Measurements from ENCODE around the gene DZIP1L.
"Not testable (repeated sequence)": the region's sequence is repeated elsewhere in the genome, so short reads cannot be mapped to it uniquely, and the experiment has no call there.

The DZIP1L gene

GRCh38 chr3:138113326-138113725 is 2.1 kb downstream of the DZIP1L start:
- H2AFZ ChIP-seq (ENCODE audit: low read length, unreplicated experiment), result no peak overlapping the region
- peak overlapping the region; percentile 31 for H3K27ac ChIP-seq (ENCODE audit: low read depth, low read length)
- H3K4me3 ChIP-seq (ENCODE audit: low read depth, low read length), result peak overlapping the region; percentile 86
- H3K36me3 ChIP-seq (ENCODE audit: insufficient read depth, low read length), result peaks cover 8% of the 10 kb centered on the region; the same call in 1 of the 2 replicates
- no peaks in the 10 kb centered on the region for H3K27me3 ChIP-seq (ENCODE audit: insufficient read depth, low read length)
- peaks cover 51% of the 10 kb centered on the region for H3K79me2 ChIP-seq (ENCODE audit: control insufficient read depth, insufficient read depth, low read length, unreplicated experiment)
- H3K4me1 ChIP-seq (ENCODE audit: control insufficient read depth, insufficient read depth, low read length, unreplicated experiment), result peaks cover 17% of the 10 kb centered on the region

- H3K79me2 ChIP-seq (ENCODE audit: control insufficient read depth, insufficient read depth, low read length, unreplicated experiment), result peaks cover 53% of the 10 kb centered on the region
- H3K27ac ChIP-seq (ENCODE audit: low read depth, low read length), result no peak overlapping the region
- H3K4me1 ChIP-seq (ENCODE audit: control insufficient read depth, insufficient read depth, low read length, unreplicated experiment), result peaks cover 17% of the 10 kb centered on the region
- no peak overlapping the region for H2AFZ ChIP-seq (ENCODE audit: low read length, unreplicated experiment)
- no peak overlapping the region for H3K4me3 ChIP-seq (ENCODE audit: low read depth, low read length)
- H3K36me3 ChIP-seq (ENCODE audit: insufficient read depth, low read length), result peaks cover 8% of the 10 kb centered on the region; the same call in 1 of the 2 replicates
- H3K27me3 ChIP-seq (ENCODE audit: insufficient read depth, low read length), result no peaks in the 10 kb centered on the region
Measured at GRCh38 chr3:138112362-138112761, 3.0 kb downstream of the DZIP1L start.

DNA sequence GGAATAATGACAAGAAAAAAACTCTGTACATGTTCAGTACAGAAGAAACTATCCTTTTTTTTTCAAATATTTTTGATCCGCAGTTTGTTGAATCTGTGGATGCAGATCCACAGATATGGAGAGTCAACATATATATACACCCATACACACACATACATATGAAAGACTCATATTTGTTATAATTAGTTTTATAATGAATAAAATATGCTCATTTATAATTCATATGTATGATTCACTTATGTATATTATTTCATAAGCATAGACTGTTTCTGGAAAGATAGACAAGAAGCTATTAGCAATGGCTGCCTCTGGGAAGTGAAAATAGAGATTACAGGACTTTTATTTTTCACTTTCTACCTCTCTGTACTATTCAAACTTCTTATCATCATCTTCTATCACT is 9.8 kb downstream of the DZIP1L start:
- no peak overlapping the region for H2AFZ ChIP-seq (ENCODE audit: low read length, unreplicated experiment)
- H3K4me3 ChIP-seq (ENCODE audit: low read depth, low read length), result no peak overlapping the region
- no peak overlapping the region for H3K27ac ChIP-seq (ENCODE audit: low read depth, low read length)
- H3K36me3 ChIP-seq (ENCODE audit: insufficient read depth, low read length), result no peaks in the 10 kb centered on the region; the same call in 1 of the 2 replicates
- no peaks in the 10 kb centered on the region for H3K27me3 ChIP-seq (ENCODE audit: insufficient read depth, low read length)
- no peaks in the 10 kb centered on the region for H3K4me1 ChIP-seq (ENCODE audit: control insufficient read depth, insufficient read depth, low read length, unreplicated experiment)
- peaks cover 22% of the 10 kb centered on the region for H3K79me2 ChIP-seq (ENCODE audit: control insufficient read depth, insufficient read depth, low read length, unreplicated experiment)

- Histone ChIP-seq H2AFZ (ENCODE audit: low read length, unreplicated experiment) (no peak overlapping the region), H3K4me3 (ENCODE audit: low read depth, low read length) (no peak overlapping the region), H3K27ac (ENCODE audit: low read depth, low read length) (no peak overlapping the region), H3K36me3 (ENCODE audit: insufficient read depth, low read length) (no peaks in the 10 kb centered on the region; the same call in 1 of the 2 replicates), H3K79me2 (ENCODE audit: control insufficient read depth, insufficient read depth, low read length, unreplicated experiment) (peaks cover 10% of the 10 kb centered on the region), H3K4me1 (ENCODE audit: control insufficient read depth, insufficient read depth, low read length, unreplicated experiment) (peaks cover 6% of the 10 kb centered on the region), H3K27me3 (ENCODE audit: insufficient read depth, low read length) (no peaks in the 10 kb centered on the region)
Measured at GRCh38 chr3:138103466-138103865, 11.9 kb downstream of the DZIP1L start.

DNA sequence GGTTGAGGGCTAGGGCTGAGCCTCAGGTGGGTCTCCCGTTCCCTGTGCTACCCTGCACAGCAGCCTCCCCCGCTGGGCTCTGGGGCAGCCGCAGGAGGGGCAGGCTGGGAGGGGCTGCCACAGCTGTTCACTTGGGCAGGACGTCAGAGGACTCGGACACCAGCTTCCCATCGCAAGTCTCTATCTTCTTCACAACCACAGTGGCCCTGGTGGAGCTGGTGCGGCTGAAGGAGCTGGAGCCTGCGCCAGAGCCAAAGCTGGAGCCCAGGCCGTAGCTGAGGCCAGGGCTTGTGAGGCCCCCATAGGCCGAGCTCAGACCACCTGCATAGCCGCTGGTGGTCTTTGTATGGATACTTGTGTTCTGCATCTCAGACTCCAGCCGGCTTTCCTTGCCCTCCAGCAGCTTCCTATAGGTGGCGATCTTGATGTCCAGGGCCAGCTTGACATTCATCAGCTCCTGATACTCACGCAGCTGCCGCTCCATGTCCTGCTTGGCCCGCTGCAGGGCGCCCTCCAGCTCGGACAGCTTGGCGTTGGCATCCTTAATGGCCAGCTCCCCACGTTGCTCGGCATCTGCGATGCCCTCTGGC is 14.0 kb downstream of the DZIP1L start:
- not testable (repeated sequence) for H3K27ac ChIP-seq (ENCODE audit: low read depth, low read length); H3K27me3 ChIP-seq (ENCODE audit: insufficient read depth, low read length); H3K36me3 ChIP-seq (ENCODE audit: insufficient read depth, low read length)

DNA sequence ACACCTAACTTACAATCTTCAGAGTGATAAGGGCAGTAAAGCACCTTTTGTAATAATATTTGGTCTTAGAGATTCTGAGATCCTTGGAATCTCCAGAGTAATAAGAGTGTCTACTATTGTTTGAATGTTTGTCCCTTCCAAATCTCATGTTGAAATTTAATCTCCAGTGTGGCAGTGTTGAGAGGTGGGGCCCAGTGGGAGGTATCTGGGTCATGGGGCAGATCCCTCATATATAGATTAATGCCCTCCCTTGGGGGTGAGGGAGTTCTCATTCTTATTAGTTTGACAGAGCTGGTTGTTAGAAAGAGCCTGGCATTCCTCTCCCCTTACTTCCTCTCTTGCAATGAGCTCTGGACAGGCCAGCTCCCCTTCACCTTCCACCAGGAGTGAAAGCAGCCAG is 16.0 kb downstream of the DZIP1L start:
- no peaks in the 10 kb centered on the region for H3K27me3 ChIP-seq (ENCODE audit: insufficient read depth, low read length)
- H3K36me3 ChIP-seq (ENCODE audit: insufficient read depth, low read length), result peaks cover 6% of the 10 kb centered on the region; the same call in 1 of the 2 replicates

More for the DNA sequence above, 14.0 kb downstream of the DZIP1L start:
- H3K4me1 ChIP-seq (ENCODE audit: control insufficient read depth, insufficient read depth, low read length, unreplicated experiment); H2AFZ ChIP-seq (ENCODE audit: low read length, unreplicated experiment); H3K4me3 ChIP-seq (ENCODE audit: low read depth, low read length); H3K79me2 ChIP-seq (ENCODE audit: control insufficient read depth, insufficient read depth, low read length, unreplicated experiment): not testable (repeated sequence)

GRCh38 chr3:138097192-138098172 is 17.9 kb downstream of the DZIP1L start:
- no peaks in the 10 kb centered on the region for H3K27me3 ChIP-seq (ENCODE audit: insufficient read depth, low read length)
- H3K4me3 ChIP-seq (ENCODE audit: low read depth, low read length), result no peak overlapping the region
- no peak overlapping the region for H2AFZ ChIP-seq (ENCODE audit: low read length, unreplicated experiment)
- peaks cover 8% of the 10 kb centered on the region for H3K4me1 ChIP-seq (ENCODE audit: control insufficient read depth, insufficient read depth, low read length, unreplicated experiment)
- peaks cover 23% of the 10 kb centered on the region for H3K36me3 ChIP-seq (ENCODE audit: insufficient read depth, low read length)
- H3K27ac ChIP-seq (ENCODE audit: low read depth, low read length), result no peak overlapping the region
- H3K79me2 ChIP-seq (ENCODE audit: control insufficient read depth, insufficient read depth, low read length, unreplicated experiment), result no peaks in the 10 kb centered on the region

More for the DNA sequence above, 16.0 kb downstream of the DZIP1L start:
- Histone ChIP-seq H3K79me2 (ENCODE audit: control insufficient read depth, insufficient read depth, low read length, unreplicated experiment) (no peaks in the 10 kb centered on the region), H2AFZ (ENCODE audit: low read length, unreplicated experiment) (no peak overlapping the region), H3K4me1 (ENCODE audit: control insufficient read depth, insufficient read depth, low read length, unreplicated experiment) (peaks cover 6% of the 10 kb centered on the region), H3K27ac (ENCODE audit: low read depth, low read length) (no peak overlapping the region), H3K4me3 (ENCODE audit: low read depth, low read length) (no peak overlapping the region)

GRCh38 chr3:138093721-138094120 is 21.7 kb downstream of the DZIP1L start:
- H3K36me3 ChIP-seq (ENCODE audit: insufficient read depth, low read length), result peaks cover 32% of the 10 kb centered on the region

GRCh38 chr3:138092023-138092422 is 23.4 kb downstream of the DZIP1L start:
- Histone ChIP-seq H3K27me3 (ENCODE audit: insufficient read depth, low read length) (no peaks in the 10 kb centered on the region), H3K27ac (ENCODE audit: low read depth, low read length) (peak overlapping the region; percentile 56), H3K4me1 (ENCODE audit: control insufficient read depth, insufficient read depth, low read length, unreplicated experiment) (peaks cover 28% of the 10 kb centered on the region), H3K36me3 (ENCODE audit: insufficient read depth, low read length) (peaks cover 47% of the 10 kb centered on the region), H3K4me3 (ENCODE audit: low read depth, low read length) (no peak overlapping the region), H3K79me2 (ENCODE audit: control insufficient read depth, insufficient read depth, low read length, unreplicated experiment) (no peaks in the 10 kb centered on the region), H2AFZ (ENCODE audit: low read length, unreplicated experiment) (no peak overlapping the region)

More at GRCh38 chr3:138093721-138094120, 21.7 kb downstream of the DZIP1L start:
- Histone ChIP-seq H3K27me3 (ENCODE audit: insufficient read depth, low read length) (no peaks in the 10 kb centered on the region), H3K4me1 (ENCODE audit: control insufficient read depth, insufficient read depth, low read length, unreplicated experiment) (peaks cover 25% of the 10 kb centered on the region), H3K79me2 (ENCODE audit: control insufficient read depth, insufficient read depth, low read length, unreplicated experiment) (no peaks in the 10 kb centered on the region), H2AFZ (ENCODE audit: low read length, unreplicated experiment) (no peak overlapping the region), H3K27ac (ENCODE audit: low read depth, low read length) (no peak overlapping the region), H3K4me3 (ENCODE audit: low read depth, low read length) (no peak overlapping the region)

GRCh38 chr3:138089091-138089490 is 26.3 kb downstream of the DZIP1L start:
- no peaks in the 10 kb centered on the region for H3K79me2 ChIP-seq (ENCODE audit: control insufficient read depth, insufficient read depth, low read length, unreplicated experiment)
- H3K27ac ChIP-seq (ENCODE audit: low read depth, low read length), result peak overlapping the region; percentile 87
- H3K4me3 ChIP-seq (ENCODE audit: low read depth, low read length), result no peak overlapping the region
- H3K36me3 ChIP-seq (ENCODE audit: insufficient read depth, low read length), result peaks cover 46% of the 10 kb centered on the region
- H3K27me3 ChIP-seq (ENCODE audit: insufficient read depth, low read length), result no peaks in the 10 kb centered on the region
- peaks cover 28% of the 10 kb centered on the region for H3K4me1 ChIP-seq (ENCODE audit: control insufficient read depth, insufficient read depth, low read length, unreplicated experiment)
- no peak overlapping the region for H2AFZ ChIP-seq (ENCODE audit: low read length, unreplicated experiment)

Data from ACC112 (cell line).